Breast epithelium (tissue), 3 donors: ENCODE results near the gene VKORC1L1.

Experiments
- POLR2A ChIP-seq: fragments of 450-650 bp; IDR thresholded peaks from one replicate; pipeline ENCODE4 v1.6.1; 2016; ENCODE audit warnings: antibody characterized with exemption, mild to moderate bottlenecking, moderate library complexity
- POLR2AphosphoS5 ChIP-seq, 3 donors: sonication (generic); formaldehyde crosslinking; IDR thresholded peaks; one replicate each; pipeline ENCODE4 v1.6.1; 2017; ENCODE audit warnings: antibody characterized with exemption in 3 of 3
- TF ChIP-seq, protein P1 (sequence below), 3 donors: fragments of 450-650 bp; IDR thresholded peaks; one replicate each; pipeline ENCODE4 v1.5.1; 2016 to 2017; ENCODE audit warnings: antibody characterized with exemption in 3 of 3, mild to moderate bottlenecking in 3 of 3, moderate library complexity in 3 of 3

DNA sequence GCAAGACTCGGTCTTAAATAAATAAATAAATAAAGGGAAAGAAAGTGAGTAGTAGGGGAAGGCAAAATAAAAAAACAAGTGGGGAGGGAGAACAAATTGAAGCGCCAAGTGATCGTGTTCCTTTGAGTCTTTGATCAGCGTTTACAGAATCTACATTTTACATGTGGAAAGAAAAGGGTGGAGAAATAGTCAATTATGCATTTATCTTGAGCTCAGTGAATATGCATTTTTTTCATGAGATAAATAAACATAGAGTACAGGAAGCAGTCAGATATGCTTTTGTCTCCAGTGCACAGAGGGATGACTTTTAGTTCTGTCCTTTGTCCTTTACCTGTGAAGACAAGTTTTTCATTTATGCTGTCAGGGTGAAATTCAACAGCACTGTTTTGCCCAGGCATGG, 115.2 kb downstream of the VKORC1L1 start:
- TF ChIP-seq, protein P1, sequence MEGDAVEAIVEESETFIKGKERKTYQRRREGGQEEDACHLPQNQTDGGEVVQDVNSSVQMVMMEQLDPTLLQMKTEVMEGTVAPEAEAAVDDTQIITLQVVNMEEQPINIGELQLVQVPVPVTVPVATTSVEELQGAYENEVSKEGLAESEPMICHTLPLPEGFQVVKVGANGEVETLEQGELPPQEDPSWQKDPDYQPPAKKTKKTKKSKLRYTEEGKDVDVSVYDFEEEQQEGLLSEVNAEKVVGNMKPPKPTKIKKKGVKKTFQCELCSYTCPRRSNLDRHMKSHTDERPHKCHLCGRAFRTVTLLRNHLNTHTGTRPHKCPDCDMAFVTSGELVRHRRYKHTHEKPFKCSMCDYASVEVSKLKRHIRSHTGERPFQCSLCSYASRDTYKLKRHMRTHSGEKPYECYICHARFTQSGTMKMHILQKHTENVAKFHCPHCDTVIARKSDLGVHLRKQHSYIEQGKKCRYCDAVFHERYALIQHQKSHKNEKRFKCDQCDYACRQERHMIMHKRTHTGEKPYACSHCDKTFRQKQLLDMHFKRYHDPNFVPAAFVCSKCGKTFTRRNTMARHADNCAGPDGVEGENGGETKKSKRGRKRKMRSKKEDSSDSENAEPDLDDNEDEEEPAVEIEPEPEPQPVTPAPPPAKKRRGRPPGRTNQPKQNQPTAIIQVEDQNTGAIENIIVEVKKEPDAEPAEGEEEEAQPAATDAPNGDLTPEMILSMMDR (IDR thresholded peaks at IDR 0.05) = no peak
- no peak for TF ChIP-seq POLR2A
- TF ChIP-seq POLR2AphosphoS5 (IDR thresholded peaks at IDR 0.05) = no peak
